Neural progenitor cell (in vitro differentiated cells): ENCODE measurements around the gene MUC5AC.
"Not testable (repeated sequence)": the region's sequence is repeated elsewhere in the genome, so short reads cannot be mapped to it uniquely, and the experiment has no call there.

Source experiments
- EZH2 ChIP-seq: fragments of 200-600 bp; sonication (generic); IDR thresholded peaks from 2 replicates; pipeline ENCODE4 v1.6.1; 2017; ENCODE audit warnings: antibody characterized with exemption, mild to moderate bottlenecking, moderate library complexity
- EZH2phosphoT487 ChIP-seq: fragments of 200-600 bp; sonication (generic); IDR thresholded peaks from 2 replicates; pipeline ENCODE4 v1.6.1; 2017; ENCODE audit warnings: antibody characterized with exemption
- TF ChIP-seq, protein P1 (sequence below): fragments of 200-600 bp; sonication (generic); IDR thresholded peaks from 2 replicates; pipeline ENCODE4 v1.5.1; 2017; ENCODE audit warnings: antibody characterized with exemption, mild to moderate bottlenecking

DNA sequence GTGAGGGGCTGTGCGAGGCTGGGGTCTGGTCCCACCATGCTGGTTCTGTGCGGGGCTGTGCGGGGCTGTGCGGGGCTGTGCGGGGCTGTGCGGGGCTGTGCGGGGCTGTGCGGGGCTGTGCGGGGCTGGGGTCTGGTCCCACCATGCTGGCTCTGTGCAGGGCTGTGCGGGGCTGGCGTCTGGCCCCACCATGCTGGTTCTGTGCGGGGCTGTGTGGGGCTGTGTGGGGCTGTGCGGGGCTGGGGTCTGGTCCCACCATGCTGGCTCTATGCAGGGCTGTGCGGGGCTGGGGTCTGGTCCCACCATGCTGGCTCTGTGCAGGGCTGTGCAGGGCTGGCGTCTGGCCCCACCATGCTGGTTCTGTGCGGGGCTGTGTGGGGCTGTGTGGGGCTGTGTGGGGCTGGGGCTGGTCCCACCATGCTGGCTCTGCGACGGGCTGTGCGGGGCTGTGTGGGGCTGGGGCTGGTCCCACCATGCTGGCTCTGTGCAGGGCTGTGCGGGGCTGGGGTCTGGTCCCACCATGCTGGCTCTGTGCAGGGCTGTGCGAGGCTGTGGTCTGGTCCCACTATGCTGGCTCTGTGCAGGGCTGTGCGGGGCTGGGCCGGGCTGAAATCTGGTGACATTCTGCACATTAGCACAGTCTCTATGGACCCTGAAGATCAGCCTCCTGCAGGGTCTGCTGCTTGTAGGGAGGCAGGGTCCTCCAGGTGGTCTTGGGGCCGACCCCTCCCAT lies 1.9 kb downstream of the MUC5AC start:
- TF ChIP-seq, protein P1, sequence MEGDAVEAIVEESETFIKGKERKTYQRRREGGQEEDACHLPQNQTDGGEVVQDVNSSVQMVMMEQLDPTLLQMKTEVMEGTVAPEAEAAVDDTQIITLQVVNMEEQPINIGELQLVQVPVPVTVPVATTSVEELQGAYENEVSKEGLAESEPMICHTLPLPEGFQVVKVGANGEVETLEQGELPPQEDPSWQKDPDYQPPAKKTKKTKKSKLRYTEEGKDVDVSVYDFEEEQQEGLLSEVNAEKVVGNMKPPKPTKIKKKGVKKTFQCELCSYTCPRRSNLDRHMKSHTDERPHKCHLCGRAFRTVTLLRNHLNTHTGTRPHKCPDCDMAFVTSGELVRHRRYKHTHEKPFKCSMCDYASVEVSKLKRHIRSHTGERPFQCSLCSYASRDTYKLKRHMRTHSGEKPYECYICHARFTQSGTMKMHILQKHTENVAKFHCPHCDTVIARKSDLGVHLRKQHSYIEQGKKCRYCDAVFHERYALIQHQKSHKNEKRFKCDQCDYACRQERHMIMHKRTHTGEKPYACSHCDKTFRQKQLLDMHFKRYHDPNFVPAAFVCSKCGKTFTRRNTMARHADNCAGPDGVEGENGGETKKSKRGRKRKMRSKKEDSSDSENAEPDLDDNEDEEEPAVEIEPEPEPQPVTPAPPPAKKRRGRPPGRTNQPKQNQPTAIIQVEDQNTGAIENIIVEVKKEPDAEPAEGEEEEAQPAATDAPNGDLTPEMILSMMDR = not testable (repeated sequence)
- TF ChIP-seq EZH2, EZH2phosphoT487: not testable (repeated sequence)
